ENCODE measurements around the gene ADAT3.

- TF ChIP-seq CTCF (IDR thresholded peaks at IDR 0.05; ENCODE audit: low read depth, low read length, poor library complexity, severe bottlenecking) (no peak), EZH2phosphoT487 (IDR thresholded peaks at IDR 0.05; ENCODE audit: borderline replicate concordance, low read length) (no peak)
These were observed 15.3 kb upstream of the ADAT3 start for GRCh38 chr19:1889907-1890306.
